NCI-H69 (cell line): ENCODE results near the gene FAM229A.
"Not testable (repeated sequence)": the region's sequence is repeated elsewhere in the genome, so short reads cannot be mapped to it uniquely, and the experiment has no call there.

Experiments
- DNase-seq: peaks from one replicate; lab custom pipeline; 2025; lab: John Stamatoyannopoulos, UW

The FAM229A gene

DNA sequence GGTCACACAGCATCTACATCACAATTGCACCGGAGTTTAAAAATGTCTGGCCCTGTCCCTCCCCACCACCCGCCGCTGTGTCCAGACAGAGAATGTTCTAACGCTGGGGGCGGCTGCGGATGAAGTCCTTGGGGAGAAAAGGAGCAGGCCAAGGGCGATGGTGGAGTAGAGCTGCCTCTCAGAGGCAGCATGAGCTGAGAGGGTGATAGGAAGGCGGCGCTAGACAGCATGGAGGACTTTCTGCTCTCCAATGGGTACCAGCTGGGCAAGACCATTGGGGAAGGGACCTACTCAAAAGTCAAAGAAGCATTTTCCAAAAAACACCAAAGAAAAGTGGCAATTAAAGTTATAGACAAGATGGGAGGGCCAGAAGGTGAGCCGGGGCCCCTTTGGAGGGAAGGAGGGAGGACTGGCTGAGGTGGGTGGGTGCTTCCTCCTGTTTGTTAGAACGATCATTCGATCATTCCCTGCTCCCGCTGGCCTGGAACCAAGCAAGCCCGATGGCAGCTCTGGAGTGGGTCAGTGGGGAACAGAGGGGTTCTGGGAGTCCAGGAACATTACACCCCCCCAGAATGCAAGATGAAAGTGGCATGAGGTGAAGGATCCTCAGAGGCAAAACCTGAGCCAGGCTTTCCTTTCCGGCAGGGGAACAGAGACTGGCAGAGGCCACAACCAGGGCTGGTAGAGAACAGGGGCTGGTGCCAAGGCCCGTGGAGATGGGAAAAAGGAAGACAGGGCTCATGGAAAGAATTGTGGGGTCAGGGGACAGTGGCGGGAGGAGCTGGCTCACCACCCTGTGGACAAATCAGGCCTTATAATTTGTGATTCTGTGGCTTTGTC is at the start of gene FAM229A, which contains the start of gene TSSK3:
FAM229A (minus strand) TSS at position 12 of the 840 bp plus-strand sequence. CDS start 394 bp downstream, outside the sequence.
TSSK3 (plus strand) TSS at position 66 of the 840 bp plus-strand sequence; CDS start at position 229, 163 bp downstream.
- DNase-seq: no peak

DNA sequence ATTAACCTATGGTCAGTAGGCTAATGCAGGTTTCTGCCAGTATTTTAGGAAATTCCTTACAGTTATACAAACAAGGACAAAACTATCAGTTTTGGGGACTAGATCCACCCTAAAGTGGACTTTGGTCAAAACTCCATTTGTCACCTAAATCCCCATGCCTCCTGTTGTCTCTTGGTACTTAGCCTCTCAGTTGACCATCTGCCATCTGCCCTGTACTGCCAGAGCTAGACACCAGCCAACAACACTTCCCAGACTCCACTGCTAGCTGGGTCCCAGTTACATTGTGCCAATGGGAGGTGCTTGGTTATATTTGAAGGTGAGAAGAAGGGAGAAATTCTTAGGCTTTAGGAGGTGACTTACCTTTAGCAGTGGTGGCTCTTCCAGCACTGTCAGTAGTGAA is 49.0 kb upstream of the FAM229A start:
- peak; percentile 7 for DNase-seq

DNA sequence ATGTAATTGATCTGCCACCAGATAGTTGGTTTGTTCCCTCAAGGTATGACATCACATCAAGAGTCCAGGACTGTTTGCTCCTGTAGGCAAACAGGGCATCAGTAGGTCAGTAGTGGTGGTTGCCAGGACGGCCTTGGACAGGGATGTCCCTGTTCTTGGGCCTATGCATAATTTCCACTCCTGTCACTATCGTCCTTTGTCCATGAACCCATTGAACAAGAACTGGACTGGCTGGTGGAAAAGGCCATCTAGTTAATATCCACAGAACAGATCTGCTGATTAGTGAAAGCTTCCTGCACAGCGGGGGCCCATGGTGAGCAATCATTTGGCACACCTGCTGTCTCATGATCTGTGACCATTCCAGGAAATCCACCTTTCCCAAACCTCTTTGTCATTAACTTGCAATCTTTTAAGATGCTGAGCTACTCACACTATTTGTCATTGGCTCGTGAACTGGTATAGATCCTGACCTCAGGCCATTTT is 44.4 kb upstream of the FAM229A start:
- DNase-seq: peak; percentile 9

GRCh38 chr1:32405672-32406467 is 43.6 kb upstream of the FAM229A start:
- no peak for DNase-seq

- no peak for DNase-seq
These were observed 42.7 kb upstream of the FAM229A start for GRCh38 chr1:32404946-32405345.

GRCh38 chr1:32400876-32401631 is 38.8 kb upstream of the FAM229A start:
- peak; percentile 73 for DNase-seq

DNA sequence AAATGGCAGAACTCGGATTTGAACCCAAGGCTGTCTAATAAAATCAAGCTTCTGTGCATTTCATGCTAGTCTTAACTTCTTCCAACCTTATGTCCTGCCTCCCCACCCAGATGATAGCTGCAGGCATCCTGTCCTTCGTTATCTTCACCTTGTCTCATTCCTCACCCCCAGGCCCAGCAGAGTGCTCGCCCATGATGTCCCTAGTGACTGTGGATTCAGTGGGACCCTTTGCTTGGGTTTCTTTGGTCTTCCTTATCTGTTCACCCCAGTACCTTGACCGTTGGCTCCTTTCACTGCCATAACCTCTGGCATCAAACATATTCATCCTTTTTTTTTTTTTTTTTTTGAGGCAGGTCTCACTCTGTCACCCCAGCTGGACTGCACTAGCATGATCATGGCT is 37.6 kb upstream of the FAM229A start:
- no peak for DNase-seq

- no peak for DNase-seq
These were observed 36.1 kb upstream of the FAM229A start for GRCh38 chr1:32398401-32398800.

GRCh38 chr1:32396524-32396923 is 34.2 kb upstream of the FAM229A start:
- DNase-seq: not testable (repeated sequence)

DNA sequence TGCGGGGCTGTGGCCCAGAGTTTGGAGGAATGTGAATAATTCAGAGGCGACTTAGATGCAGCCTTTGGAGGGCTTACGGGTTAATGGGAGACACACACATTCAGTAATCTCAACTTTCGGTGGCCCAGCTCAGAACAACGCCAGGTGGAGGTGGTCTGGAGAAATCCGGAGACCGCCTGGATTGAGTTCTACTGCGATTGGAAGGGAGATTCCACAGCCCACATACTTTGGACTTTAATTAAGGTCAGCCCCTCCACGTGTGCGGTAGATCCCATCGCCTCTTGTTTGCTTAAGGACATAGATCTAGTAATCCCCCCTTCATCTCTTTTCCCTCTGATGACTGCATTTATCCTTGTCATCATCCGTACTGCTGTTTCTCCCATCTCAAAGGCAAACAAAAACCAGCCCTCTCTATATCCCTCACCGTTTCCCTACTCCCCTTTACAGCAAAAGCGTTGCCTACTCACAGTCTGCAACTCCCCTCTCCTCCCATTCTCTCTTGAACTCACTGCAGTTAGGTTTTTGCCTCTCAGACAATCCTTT is 32.7 kb upstream of the FAM229A start:
- DNase-seq: peak; percentile 49

DNA sequence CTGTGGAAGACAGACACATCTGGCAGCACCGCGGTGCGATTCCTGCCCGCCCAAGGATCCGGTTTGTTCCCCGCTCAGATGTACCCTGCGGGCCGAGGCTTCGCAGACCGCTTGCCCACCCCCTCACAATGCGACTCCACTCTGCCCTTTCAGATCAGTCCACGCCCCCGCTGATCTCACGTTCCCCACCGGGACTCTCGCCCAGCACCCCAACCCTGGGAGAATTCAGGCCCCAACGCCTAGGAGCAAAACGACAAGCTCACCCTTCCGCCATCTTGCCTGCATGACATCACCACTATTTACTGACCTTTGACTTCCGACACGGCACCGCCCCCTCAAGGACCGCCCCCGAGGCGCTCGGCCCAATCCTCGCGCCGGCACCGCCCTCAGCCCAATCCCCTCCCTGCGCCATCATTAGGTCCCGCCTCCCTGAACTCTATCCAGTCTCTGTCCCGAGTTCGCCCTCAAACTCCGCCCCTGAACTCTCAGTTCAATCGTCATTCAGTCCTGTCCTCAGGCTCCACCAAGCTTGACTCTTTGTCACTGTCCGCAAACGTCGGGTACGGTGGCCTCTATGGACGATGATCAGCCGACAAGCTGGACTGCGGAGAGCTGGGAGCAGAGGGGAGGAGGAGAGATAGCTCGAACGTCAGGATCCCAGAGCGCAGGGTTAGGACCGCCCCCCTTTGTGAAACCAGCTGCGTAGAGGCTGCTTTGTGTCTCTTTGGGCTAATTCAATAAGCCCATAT is 32.0 kb upstream of the FAM229A start, which contains the start of gene BSDC1:
BSDC1 (minus strand) TSS at position 301 of the 749 bp plus-strand sequence; CDS start at position 274, 27 bp downstream.
- peak; percentile 96 for DNase-seq

DNA sequence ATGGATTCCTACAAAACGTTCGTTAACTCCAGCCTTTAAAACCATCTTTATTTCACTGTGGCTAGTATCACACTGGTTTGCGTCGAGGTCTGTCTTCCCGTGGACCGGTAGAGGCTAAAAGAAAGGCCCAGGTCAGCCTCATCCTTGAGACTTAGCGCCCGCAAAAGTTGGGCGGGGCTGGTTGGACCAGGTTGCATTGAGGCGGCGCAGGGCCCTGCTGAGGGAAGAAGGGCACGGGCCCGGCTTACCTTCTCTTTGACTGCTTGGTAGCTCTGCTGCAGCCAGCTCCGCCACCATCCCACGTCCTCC is 31.5 kb upstream of the FAM229A start:
- DNase-seq: peak; percentile 47

DNA sequence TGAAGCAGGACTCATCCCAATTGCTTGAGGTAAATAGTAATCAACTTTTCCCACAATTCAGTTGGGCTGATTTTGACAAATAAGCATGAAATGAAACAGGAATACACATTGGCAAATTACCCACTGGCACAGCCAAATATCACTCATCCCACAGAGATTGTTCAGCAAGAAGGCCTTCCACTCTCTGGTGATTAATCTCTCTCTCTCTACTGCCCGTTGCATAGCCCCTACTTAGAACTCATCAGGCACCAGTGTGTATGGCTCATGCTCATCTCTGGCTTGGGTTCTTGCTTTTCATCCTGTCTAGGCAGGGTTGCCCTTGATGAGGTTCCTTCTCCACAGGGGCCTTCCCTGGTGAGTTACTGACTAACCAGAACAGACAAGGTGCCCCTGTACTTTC is 30.9 kb upstream of the FAM229A start:
- no peak for DNase-seq

GRCh38 chr1:32392325-32392724 is 30.0 kb upstream of the FAM229A start:
- DNase-seq: no peak

DNA sequence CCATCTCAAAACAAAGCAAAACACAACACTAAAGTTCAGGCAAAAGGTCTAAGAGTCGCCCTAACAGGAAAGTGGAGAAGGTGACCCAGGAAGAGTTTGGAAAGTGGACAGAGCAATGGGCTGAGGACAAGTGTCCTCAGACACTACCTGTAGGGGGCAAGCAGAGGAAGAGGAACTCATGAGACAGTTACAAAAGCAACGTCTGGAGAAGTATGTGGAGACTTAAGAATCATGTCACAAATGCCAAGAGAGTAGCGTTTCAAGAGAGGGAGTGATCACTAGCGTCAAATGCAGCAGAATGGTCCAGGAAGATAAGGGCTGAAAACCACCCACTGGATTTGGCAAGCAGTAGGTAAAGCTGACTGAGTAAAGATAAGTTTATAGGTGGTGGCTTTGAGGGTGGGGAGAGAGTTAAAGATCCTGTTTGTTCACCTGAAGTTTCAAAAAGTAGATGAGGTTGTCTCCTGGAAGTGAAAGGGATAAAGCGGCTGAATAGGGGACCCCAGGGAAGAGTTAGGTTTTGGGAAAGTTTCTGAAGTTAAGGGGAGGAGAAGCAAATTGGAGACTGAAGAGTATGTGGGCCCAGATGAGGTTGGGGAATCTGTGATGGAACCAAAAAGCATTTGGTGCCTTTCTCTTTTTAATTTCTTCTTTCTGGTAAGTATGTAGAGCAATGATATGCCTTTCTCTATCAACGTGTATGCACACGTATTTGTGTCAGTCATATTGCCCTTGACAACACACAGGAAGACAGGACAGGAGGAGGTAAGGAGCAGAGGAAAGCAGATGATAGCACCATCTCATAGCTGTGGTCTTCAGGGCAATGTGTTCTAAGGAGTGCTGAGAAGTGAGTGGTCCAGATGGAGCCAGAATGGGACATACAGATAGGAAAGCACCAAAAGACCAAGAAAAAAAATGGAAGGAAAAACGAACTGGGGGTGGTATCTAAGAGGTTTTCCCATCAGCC is 28.9 kb upstream of the FAM229A start:
- no peak for DNase-seq

- DNase-seq: no peak
These were observed 26.4 kb upstream of the FAM229A start for GRCh38 chr1:32388641-32389040.

- DNase-seq: no peak
These were observed 24.5 kb upstream of the FAM229A start for GRCh38 chr1:32386676-32387392.

DNA sequence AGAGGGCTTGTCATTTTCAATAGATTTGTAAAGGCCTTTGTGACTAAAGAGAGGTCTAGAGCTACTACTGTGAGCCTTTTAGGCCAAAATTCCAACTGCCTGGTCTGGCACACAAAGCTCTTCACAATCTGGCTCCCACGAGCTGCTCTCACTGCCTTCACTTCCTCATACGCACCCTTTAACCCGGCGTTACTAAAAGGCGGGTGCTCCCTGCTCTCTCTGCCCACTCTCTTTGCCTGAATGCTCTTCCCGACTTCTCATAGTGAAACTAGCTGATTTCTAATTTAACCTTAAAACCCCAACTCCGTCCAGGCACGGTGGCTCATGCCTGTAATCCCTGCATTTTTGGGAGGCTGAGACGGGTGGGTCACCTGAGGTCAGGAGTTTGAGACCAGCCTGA is 17.8 kb upstream of the FAM229A start:
- DNase-seq: no peak

GRCh38 chr1:32377541-32378220 is 15.4 kb upstream of the FAM229A start:
- DNase-seq: no peak
